HFF-Myc (cell line): ENCODE data around the gene PLEKHA6.

Source experiments
- DNase-seq: peaks from one replicate; pipeline ENCODE4 v3.0.0-alpha.2; 2011; ENCODE audit warnings: low read depth; ENCODE audit errors: extremely low read depth
- H3K4me3 ChIP-seq: replicated peaks from 2 replicates; pipeline ENCODE4 v1.5.1; 2011; ENCODE audit warnings: low read depth, mild to moderate bottlenecking, control low read depth, low read length
- TF ChIP-seq, protein P1 (sequence below): IDR thresholded peaks from 2 replicates; pipeline ENCODE4 v1.5.1; 2012; ENCODE audit warnings: mild to moderate bottlenecking, low read depth, low read length, control low read depth; ENCODE audit errors: missing control alignments

PLEKHA6 gene

DNA sequence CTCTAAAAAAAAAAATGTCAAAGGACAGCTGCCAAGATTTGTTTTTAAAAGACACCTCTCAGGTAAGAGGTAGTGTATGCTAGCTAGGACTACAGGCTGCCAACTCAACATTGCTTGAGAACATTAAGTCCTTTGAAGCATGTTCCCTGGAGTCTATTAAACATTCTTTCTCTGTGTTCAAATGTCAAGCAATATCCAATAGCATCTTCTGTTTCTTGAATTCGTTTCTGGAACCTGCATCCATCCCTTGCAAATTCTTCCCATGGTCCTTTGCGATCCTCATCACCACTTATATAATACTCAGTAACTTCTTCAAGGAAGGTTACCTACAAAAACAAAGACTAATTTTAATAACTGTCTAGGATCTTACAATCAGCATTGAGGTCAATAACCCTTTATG, 46.3 kb upstream of the PLEKHA6 start:
- H3K4me3 ChIP-seq, result peak overlapping the region; percentile 98
- TF ChIP-seq, protein P1, sequence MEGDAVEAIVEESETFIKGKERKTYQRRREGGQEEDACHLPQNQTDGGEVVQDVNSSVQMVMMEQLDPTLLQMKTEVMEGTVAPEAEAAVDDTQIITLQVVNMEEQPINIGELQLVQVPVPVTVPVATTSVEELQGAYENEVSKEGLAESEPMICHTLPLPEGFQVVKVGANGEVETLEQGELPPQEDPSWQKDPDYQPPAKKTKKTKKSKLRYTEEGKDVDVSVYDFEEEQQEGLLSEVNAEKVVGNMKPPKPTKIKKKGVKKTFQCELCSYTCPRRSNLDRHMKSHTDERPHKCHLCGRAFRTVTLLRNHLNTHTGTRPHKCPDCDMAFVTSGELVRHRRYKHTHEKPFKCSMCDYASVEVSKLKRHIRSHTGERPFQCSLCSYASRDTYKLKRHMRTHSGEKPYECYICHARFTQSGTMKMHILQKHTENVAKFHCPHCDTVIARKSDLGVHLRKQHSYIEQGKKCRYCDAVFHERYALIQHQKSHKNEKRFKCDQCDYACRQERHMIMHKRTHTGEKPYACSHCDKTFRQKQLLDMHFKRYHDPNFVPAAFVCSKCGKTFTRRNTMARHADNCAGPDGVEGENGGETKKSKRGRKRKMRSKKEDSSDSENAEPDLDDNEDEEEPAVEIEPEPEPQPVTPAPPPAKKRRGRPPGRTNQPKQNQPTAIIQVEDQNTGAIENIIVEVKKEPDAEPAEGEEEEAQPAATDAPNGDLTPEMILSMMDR, result no peak
- no peak for DNase-seq

DNA sequence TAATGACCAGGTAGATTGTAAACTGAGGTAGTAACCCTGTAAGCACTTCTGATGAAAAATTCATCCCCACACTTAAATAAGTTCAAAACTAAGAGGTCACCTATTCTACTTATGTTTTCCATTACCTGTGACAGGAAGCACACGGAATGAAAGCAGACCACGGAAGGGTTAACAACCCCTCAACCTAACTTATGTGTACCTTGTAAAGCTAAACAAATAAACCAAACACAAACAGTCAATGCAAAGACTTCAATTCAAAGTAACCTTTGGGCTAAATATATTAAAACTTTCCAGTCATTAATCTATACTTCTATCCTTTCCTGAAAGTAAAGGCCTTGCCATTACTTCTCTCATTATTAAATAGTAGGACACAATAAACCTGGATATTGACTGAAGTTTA, 44.9 kb upstream of the PLEKHA6 start:
- no peak for DNase-seq
- TF ChIP-seq, protein P1, result no peak
- no peak overlapping the region for H3K4me3 ChIP-seq

DNA sequence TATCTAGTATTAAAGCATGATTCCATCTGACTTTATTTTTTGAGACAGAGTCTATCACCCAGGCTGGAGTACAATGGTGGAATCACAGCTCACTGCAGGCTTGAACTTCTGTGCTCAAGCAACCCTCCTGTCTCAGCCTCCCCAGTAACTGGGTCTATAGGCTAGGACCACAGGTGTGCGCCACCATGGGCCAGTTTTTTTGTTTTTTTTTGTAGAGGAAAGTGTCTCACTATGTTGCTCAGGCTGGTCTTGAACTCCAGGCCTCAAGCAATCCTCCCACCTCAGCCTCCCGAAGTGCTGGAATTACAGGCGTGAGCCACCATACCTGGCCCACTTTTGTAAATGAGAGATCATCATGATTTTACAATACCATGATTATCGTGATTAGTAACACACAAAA, 42.7 kb upstream of the PLEKHA6 start:
- no peak overlapping the region for H3K4me3 ChIP-seq
- DNase-seq, result no peak
- TF ChIP-seq, protein P1, result no peak

DNA sequence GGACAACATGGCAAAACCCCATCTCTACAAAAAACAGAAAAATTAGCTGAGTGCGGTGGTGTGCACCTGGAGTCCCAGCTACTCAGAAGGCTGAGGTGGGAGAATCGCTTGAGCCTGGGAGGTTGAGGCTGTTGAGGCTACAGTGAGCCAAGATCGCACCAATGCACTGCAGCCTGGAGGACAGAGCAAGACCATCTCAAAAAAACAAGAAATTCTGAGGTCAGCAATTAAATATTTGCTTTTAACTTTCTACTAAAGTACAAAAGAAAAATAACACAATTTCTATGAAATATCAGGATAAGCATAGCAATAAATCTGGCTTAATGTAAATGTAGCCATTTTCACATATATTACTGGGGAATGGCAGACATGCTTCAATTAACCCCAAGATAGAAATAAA, 42.0 kb upstream of the PLEKHA6 start:
- no peak overlapping the region for H3K4me3 ChIP-seq
- DNase-seq, result no peak
- TF ChIP-seq, protein P1, result no peak

DNA sequence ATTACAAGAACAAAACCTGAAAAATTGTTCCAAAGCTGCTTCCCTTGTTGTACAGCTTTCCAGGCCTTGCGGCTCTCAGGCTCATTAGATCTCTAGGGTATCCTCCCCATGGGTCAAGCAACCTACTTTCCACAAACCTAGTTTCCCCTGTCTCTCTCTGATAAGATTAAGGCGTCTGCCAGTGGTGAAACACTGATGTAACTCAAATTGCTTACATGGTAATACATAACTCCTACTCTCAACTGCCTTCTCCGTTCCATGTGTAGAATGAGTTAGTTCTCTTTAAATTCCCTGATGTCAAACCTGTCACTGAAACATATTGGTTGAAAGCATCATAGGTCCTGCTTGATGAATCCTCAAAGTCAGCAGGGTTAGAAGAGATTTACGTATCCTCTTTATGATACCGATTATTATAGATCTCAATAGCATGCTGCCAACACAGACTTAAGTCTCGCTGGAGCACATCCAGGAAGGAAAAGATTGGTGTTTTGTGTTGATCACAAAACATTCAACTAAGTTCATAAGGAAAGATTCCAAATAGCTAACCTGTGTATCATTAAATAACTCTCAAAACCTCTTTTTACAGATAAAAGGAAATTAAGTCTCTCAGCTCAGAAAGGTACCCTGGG, 41.3 kb upstream of the PLEKHA6 start:
- DNase-seq, result no peak
- TF ChIP-seq, protein P1, result no peak
- no peak overlapping the region for H3K4me3 ChIP-seq

DNA sequence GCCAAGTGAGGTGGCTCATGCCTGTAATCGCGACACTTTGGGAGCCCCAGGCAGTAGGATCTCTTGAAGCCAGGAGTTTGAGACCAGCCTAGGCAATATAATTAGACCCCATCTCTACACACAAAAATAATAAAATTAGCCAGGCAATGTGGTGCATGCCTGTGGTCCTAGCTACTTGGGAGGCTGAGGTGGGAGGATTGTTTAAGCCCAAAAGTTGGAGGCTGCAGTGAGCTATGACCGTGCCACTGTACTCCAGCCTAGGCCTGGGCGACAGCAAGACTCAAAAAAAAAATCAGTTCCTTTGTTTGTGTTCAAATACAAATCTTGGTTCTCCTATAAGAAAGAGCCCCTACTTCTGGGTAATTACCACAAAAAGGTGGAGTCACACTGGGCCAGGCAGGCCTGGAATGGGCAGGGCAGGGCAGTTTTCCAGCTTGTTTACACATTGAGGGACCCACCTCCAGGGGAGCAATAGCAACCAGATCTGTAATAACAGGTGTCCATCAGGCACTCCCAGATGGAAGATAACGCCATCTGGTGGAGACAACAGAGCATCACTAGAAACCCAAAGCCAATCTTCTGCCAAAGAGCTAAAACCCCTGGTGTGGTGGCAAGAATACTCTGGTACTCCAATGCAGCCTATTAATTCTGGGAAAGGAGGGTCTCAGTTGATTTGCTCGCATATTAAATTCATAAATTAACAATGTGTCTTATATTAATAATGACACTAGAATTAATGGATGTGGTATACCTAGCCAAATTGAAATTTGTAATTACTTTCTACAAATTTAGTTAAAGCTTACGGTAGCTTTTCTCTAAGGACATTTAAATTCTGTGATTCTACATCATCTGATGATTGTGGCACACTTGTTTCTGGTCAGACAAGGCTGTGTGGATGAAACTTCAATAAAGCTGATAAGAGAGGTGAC, 38.7 kb upstream of the PLEKHA6 start:
- TF ChIP-seq, protein P1, result peak; percentile 77
- no peak overlapping the region for H3K4me3 ChIP-seq
- peak; percentile 76 for DNase-seq
